ENCODE measurements around the gene SAMD4A. TPM values are rescaled to one million over a fixed set of nuclear protein-coding genes. Genes with fewer than 3 reads are reported as not detected.

The SAMD4A gene
- total and polyA plus RNA-seq, 2 of the 4 experiments (the other 2 are of a cell fraction), result 22.9 to 38.2 TPM

DNA sequence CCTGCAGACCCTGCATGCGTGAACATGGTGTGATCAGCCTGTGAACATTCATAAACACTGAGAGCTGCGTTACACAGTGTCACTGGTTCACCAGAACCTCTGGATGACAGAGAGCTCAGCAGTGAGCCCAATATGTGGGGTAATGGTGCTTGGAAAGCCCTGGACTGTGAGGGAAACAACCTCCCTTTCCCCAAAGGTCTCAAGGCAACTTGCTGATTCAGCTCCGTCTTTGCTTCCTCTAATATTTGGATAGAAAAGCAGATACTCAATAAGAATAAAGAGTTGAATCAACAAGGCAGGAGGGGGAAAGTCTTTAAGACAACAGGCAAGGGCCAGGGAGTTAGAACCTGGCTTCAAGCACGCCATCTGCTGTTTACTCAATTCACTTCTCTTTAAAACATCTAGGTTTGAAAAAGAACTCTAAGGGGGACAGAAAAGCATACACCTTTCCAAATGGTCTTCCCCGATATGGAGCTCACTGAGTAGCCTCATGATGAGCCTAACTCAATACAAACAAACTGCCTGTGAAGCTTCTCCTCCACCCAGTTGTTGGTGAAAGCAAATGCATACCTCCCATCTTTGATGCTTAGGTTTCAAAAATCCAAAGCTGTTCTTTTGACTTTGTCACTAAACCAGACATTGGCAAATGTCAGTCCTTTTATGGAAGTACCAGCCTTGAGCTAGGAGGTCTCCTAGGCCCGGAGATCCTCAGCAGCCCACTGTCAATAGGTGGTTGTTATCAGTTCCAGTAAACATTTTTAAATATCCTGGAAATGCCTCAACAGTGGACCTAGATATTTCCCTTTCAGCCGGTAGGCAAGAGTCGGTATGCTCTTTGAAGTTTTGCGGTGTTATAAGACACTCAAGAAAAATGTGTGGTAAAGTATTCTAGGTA, 76.1 kb downstream of the SAMD4A start (continued):
- TF ChIP-seq, protein P1, sequence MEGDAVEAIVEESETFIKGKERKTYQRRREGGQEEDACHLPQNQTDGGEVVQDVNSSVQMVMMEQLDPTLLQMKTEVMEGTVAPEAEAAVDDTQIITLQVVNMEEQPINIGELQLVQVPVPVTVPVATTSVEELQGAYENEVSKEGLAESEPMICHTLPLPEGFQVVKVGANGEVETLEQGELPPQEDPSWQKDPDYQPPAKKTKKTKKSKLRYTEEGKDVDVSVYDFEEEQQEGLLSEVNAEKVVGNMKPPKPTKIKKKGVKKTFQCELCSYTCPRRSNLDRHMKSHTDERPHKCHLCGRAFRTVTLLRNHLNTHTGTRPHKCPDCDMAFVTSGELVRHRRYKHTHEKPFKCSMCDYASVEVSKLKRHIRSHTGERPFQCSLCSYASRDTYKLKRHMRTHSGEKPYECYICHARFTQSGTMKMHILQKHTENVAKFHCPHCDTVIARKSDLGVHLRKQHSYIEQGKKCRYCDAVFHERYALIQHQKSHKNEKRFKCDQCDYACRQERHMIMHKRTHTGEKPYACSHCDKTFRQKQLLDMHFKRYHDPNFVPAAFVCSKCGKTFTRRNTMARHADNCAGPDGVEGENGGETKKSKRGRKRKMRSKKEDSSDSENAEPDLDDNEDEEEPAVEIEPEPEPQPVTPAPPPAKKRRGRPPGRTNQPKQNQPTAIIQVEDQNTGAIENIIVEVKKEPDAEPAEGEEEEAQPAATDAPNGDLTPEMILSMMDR (conservative IDR thresholded peaks at IDR 0.05; ENCODE audit: low read depth, low read length), result peak; percentile 36; the same call in 1 of the 2 replicates
